HepG2 (cell line): ENCODE results near the gene UPF3A. TPM values are rescaled to one million over a fixed set of nuclear protein-coding genes. Genes with fewer than 3 reads are reported as not detected.

Experiments used
- ARID4A ChIP-seq: sonication (generic); formaldehyde crosslinking; IDR thresholded peaks from 2 replicates; pipeline ENCODE4 v1.5.0; 2020; ENCODE audit warnings: mild to moderate bottlenecking, missing genetic modification reagents, borderline replicate concordance
- HMGXB3 ChIP-seq: sonication (generic); formaldehyde crosslinking; IDR thresholded peaks from 2 replicates; pipeline ENCODE4 v1.4.0; 2020; ENCODE audit warnings: missing genetic modification reagents, borderline replicate concordance
- HNRNPK ChIP-seq: fragments of 200-400 bp; formaldehyde crosslinking; IDR thresholded peaks from 2 replicates; pipeline ENCODE4 v1.6.1; 2018; ENCODE audit warnings: low read length, low read depth, moderate library complexity, mild to moderate bottlenecking; ENCODE audit not compliant: poor library complexity, severe bottlenecking
- KLF9 ChIP-seq: IDR thresholded peaks from 2 replicates; pipeline ENCODE4 v1.6.1; 2016; ENCODE audit warnings: low read depth
- MED1 ChIP-seq: sonication (generic); formaldehyde crosslinking; IDR thresholded peaks from 2 replicates; pipeline ENCODE4 v1.4.0; 2020; ENCODE audit warnings: missing genetic modification reagents
- MTF1 ChIP-seq: sonication (generic); formaldehyde crosslinking; IDR thresholded peaks from 2 replicates; pipeline ENCODE4 v1.5.0; 2020; ENCODE audit warnings: missing genetic modification reagents
- NR2F1 ChIP-seq, 2 experiments: fragments of 450-650 bp in 1 of 2; formaldehyde crosslinking in 1 of 2; IDR thresholded peaks; 2 replicates each; pipeline versions ENCODE4 v1.5.0 to v1.6.1; 2016 to 2020; ENCODE audit warnings: mild to moderate bottlenecking in 1 of 2, missing compliant biosample characterization in 1 of 2, missing genetic modification reagents in 1 of 2, moderate library complexity in 1 of 2
- RAD51 ChIP-seq: fragments of 450-650 bp; IDR thresholded peaks from 2 replicates; pipeline ENCODE4 v1.6.1; 2016; ENCODE audit warnings: borderline replicate concordance
- ZFY ChIP-seq: sonication (generic); formaldehyde crosslinking; IDR thresholded peaks from 2 replicates; pipeline ENCODE4 v1.4.0; 2020; ENCODE audit warnings: missing genetic modification reagents
- ZNF205 ChIP-seq: IDR thresholded peaks from 2 replicates; pipeline ENCODE4 v1.6.1; 2018; ENCODE audit warnings: missing biosample characterization, missing genetic modification reagents
- ZNF761 ChIP-seq: sonication (generic); formaldehyde crosslinking; conservative IDR thresholded peaks from 2 replicates; pipeline ENCODE4 v1.4.0; 2020; ENCODE audit warnings: mild to moderate bottlenecking, missing genetic modification reagents
- polyA plus RNA-seq, 8 experiments: library from polyadenylated mRNA; depleted of rRNA in 3 of 8; stranded (reverse) in 7 of 8; unstranded in 1 of 8; fragments of >200 nt; fragmentation: Illumina TruSeq in 4 of 8; extraction: Trizol in 4 of 8; gene quantifications; 2 replicates each; pipeline versions ENCODE4 v1.2.1 to v1.2.3, GENCODE V29; 2011 to 2016; ENCODE audit warnings: low read depth in 4 of 8, missing spikeins in 1 of 8, mixed read lengths in 1 of 8; ENCODE audit not compliant: insufficient read depth in 1 of 8
- total RNA-seq, 5 experiments: library from RNA; depleted of rRNA; stranded (reverse); fragments of >200 nt; fragmentation: Illumina TruSeq; extraction: Trizol; gene quantifications; 2 replicates each; pipeline ENCODE4 v1.2.3, GENCODE V29; 2016; ENCODE audit warnings: low read depth in 1 of 5
- TF ChIP-seq, protein P1 (sequence below), 2 experiments: sonication (generic) in 1 of 2; formaldehyde crosslinking in 1 of 2; IDR thresholded peaks; 2 replicates each; pipeline versions ENCODE4 v1.4.0 to v1.6.1; 2016 to 2020; ENCODE audit warnings: borderline replicate concordance in 1 of 2, low read depth in 1 of 2, mild to moderate bottlenecking in 1 of 2, missing genetic modification reagents in 1 of 2
- TF ChIP-seq, protein P2 (sequence below): IDR thresholded peaks from 2 replicates; pipeline ENCODE4 v1.6.1; 2018; ENCODE audit warnings: missing genetic modification reagents

Gene UPF3A
- total and polyA plus RNA-seq, 2 of the 13 experiments (the other 11 are each of a cell fraction or from before 2014, with no cell fraction given) = 60.2 to 63.8 TPM

GRCh38 chr13:114314074-114314912, 32.9 kb downstream of the UPF3A start, which contains the start of gene CHAMP1 (continued):
- TF ChIP-seq, protein P1, sequence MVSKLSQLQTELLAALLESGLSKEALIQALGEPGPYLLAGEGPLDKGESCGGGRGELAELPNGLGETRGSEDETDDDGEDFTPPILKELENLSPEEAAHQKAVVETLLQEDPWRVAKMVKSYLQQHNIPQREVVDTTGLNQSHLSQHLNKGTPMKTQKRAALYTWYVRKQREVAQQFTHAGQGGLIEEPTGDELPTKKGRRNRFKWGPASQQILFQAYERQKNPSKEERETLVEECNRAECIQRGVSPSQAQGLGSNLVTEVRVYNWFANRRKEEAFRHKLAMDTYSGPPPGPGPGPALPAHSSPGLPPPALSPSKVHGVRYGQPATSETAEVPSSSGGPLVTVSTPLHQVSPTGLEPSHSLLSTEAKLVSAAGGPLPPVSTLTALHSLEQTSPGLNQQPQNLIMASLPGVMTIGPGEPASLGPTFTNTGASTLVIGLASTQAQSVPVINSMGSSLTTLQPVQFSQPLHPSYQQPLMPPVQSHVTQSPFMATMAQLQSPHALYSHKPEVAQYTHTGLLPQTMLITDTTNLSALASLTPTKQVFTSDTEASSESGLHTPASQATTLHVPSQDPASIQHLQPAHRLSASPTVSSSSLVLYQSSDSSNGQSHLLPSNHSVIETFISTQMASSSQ (IDR thresholded peaks at IDR 0.05; ENCODE audit: low read depth) = no peak
- TF ChIP-seq, protein P1 (CRISPR knock-in tag; IDR thresholded peaks at IDR 0.05; ENCODE audit: borderline replicate concordance) = peak; percentile 21
- TF ChIP-seq RAD51 (no peak), ZNF761 (CRISPR knock-in tag) (peak; percentile 87; the same call in 1 of the 2 replicates), NR2F1 (CRISPR knock-in tag; IDR thresholded peaks at IDR 0.05) (0 out of 4 replicates have a peak, but pooled peaks of 1 of the 2 experiments have one; percentile 16), MTF1 (peak; percentile 36; the same call in 1 of the 2 replicates), ARID4A (peak; percentile 79; the same call in 1 of the 2 replicates), KLF9 (CRISPR knock-in tag) (no peak), HNRNPK (peak; percentile 65), ZNF205 (CRISPR knock-in tag) (peak; percentile 41; the same call in 1 of the 2 replicates), HMGXB3 (CRISPR knock-in tag) (no peak), ZFY (CRISPR knock-in tag) (peak; percentile 99), MED1 (peak; percentile 91)
- TF ChIP-seq, protein P2, sequence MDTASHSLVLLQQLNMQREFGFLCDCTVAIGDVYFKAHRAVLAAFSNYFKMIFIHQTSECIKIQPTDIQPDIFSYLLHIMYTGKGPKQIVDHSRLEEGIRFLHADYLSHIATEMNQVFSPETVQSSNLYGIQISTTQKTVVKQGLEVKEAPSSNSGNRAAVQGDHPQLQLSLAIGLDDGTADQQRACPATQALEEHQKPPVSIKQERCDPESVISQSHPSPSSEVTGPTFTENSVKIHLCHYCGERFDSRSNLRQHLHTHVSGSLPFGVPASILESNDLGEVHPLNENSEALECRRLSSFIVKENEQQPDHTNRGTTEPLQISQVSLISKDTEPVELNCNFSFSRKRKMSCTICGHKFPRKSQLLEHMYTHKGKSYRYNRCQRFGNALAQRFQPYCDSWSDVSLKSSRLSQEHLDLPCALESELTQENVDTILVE = peak; percentile 71
